A549 treated with dexamethasone at 1 μM for 4 hours (cell line): Measurements from ENCODE around the gene APOBEC3G. TPM values are rescaled to one million over a fixed set of nuclear protein-coding genes. Genes with fewer than 3 reads are reported as not detected.

ENCODE experiments used
- total RNA-seq: library from RNA; stranded (reverse); fragments of 200-300 nt; extraction: Qiagen RNA extraction; gene quantifications from 5 replicates; pipeline ENCODE4 v1.2.3, GENCODE V29; 2022

APOBEC3G gene
- total RNA-seq = 0.09 to 0.24 TPM in 2 of 5 replicates, not detected in the others

GRCh38 chr22:39077026-39077840, at the start of gene APOBEC3G:
TSS of gene APOBEC3G (plus strand) at chr22:39077275. CDS start at chr22:39077362, 87 bp downstream.

DNA sequence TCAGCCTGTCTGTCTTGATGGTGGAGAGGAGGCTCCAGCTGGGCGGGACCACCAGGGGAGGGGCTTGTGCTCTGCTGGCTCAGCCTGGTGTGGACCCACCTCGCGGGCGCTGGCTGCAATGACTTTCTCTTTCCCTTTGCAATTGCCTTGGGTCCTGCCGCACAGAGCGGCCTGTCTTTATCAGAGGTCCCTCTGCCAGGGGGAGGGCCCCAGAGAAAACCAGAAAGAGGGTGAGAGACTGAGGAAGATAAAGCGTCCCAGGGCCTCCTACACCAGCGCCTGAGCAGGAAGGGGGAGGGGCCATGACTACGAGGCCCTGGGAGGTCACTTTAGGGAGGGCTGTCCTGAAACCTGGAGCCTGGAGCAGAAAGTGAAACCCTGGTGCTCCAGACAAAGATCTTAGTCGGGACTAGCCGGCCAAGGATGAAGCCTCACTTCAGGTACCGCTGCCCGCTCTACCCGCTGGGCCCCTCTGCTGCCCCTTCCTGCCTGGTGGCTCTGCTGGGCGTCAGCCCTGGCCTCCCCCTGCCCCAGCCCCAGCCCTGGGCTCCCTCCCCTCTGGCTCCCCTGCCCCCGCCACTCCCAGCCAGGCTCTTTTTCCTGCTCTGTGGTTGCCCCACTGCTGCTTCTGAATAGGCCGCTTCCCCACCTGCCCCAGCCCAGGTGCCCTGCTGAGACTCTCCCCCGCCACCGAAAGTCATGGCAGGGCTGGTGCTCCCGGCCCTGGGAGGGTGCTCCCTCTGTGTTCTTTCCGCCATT, 36.4 kb upstream of the APOBEC3G start, which contains the start of gene APOBEC3F:
Gene APOBEC3F (plus strand): TSS at position 327 of the 759 bp plus-strand sequence. CDS start 97 bp downstream, at position 424.

DNA sequence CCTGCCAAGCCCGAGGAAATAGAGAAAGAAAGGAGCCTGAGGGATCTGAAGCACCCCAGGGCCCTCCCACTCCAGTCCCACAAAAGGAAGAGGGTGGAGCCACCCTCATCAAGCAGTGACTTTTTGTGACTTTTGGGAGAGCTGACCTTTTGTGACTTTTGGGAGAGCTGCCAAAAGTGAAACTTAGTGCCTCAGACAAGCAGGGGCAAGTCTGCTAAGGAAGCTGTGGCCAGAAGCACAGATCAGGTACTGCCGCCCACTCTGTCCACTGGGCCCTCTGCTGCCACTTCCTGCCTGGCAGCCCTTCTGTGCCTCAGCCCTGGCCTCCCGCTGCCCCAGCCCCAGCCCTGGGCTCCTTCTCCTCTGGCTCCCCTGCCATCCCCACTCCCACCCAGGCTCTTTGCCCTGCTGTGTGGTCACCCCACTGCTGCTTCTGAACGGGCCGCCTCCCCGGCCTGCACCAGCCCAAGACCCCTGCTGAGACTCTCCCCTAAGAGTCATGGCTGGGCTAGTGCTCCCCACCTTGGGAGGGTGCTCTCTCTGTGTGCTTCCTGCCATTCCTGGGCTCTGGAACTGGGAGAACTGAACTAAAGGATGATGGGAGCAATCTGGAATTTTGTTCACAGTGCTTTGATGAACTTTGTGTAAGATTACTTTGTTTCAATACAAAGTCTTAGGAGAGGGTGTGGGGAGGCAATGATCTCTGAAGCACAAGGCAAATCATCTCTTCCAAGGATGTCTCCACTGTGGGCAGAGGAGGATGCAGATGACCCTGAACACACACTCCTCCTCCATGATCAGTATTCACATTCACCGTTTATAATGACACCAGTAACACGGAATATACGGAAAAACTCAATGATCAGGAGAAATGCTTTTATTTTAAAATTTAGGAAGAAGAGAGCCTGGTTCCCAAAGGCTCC, 20.3 kb downstream of the APOBEC3G start, which contains the start of gene APOBEC3H:
Gene APOBEC3H (plus strand): TSS at position 147 of the 923 bp plus-strand sequence. CDS start 3,035 bp downstream, outside the sequence.

Other genes with a start within 250 kb of the APOBEC3G start
- gene NPTXR, start 233.2 kb upstream of the APOBEC3G start, total RNA-seq = 8.0 to 11.1 TPM (median 9.3 TPM) in 5 replicates
- 21.0 to 32.5 TPM (median 30.6 TPM) in 5 replicates for gene CBX6, start 205.1 kb upstream of the APOBEC3G start, total RNA-seq
- gene APOBEC3A, start 119.7 kb upstream of the APOBEC3G start, total RNA-seq = 0.12 TPM in 1 of 5 replicates, not detected in the others
- gene APOBEC3B, start 94.9 kb upstream of the APOBEC3G start, total RNA-seq = 26.4 to 32.3 TPM (median 29.2 TPM) in 5 replicates
- 25.2 to 32.1 TPM (median 31.6 TPM) in 5 replicates for gene APOBEC3C, start 63.0 kb upstream of the APOBEC3G start, total RNA-seq
- gene APOBEC3D, start 56.1 kb upstream of the APOBEC3G start, total RNA-seq = 0.18 to 0.43 TPM (median 0.29 TPM) in 3 of 5 replicates, not detected in the others
- gene APOBEC3F, start 36.4 kb upstream of the APOBEC3G start, total RNA-seq = 0.81 to 3.2 TPM (median 2.7 TPM) in 5 replicates
- 0.18 to 0.45 TPM (median 0.30 TPM) in 5 replicates for gene APOBEC3H, start 20.0 kb downstream of the APOBEC3G start, total RNA-seq
- gene CBX7, start 75.4 kb downstream of the APOBEC3G start, total RNA-seq = 0.88 to 1.2 TPM (median 0.94 TPM) in 5 replicates
- 2.9 to 3.9 TPM (median 3.5 TPM) in 5 replicates for gene PDGFB, start 167.7 kb downstream of the APOBEC3G start, total RNA-seq
- gene RPL3, start 242.3 kb downstream of the APOBEC3G start, total RNA-seq = 1,528 to 2,414 TPM (median 1,562 TPM) in 5 replicates